TTC549 (cell line): Measurements from ENCODE around the gene ABHD8.
A peak's percentile ranks its signal among the peaks of the same experiment; 100 is the strongest.
"Not testable (repeated sequence)": the region's sequence is repeated elsewhere in the genome, so short reads cannot be mapped to it uniquely, and the experiment has no call there.

Experiments used
- FAIRE-seq: peaks from 2 replicates; lab custom pipeline; 2012; peaks lifted over from hg19 to GRCh38; lab: Jason Lieb, UNC

Gene ABHD8

GRCh38 chr19:17296976-17297375, 6.2 kb downstream of the ABHD8 start:
- no peak for FAIRE-seq

- FAIRE-seq: no peak
These were observed 7.0 kb downstream of the ABHD8 start for GRCh38 chr19:17296273-17296672.

- not testable (repeated sequence) for FAIRE-seq
These were observed 7.7 kb downstream of the ABHD8 start for GRCh38 chr19:17295551-17295950.

GRCh38 chr19:17294051-17294891, 9.0 kb downstream of the ABHD8 start:
- no peak for FAIRE-seq

- no peak for FAIRE-seq
These were observed 9.6 kb downstream of the ABHD8 start for GRCh38 chr19:17293605-17294004.

- FAIRE-seq: peak; percentile 86
These were observed 10.7 kb downstream of the ABHD8 start for GRCh38 chr19:17292301-17293074.

GRCh38 chr19:17289489-17289888, 13.7 kb downstream of the ABHD8 start:
- FAIRE-seq: no peak

- no peak for FAIRE-seq
These were observed 16.5 kb downstream of the ABHD8 start for GRCh38 chr19:17286752-17287151.

GRCh38 chr19:17286263-17286662, 17.0 kb downstream of the ABHD8 start:
- FAIRE-seq: no peak

GRCh38 chr19:17285415-17286135, 17.6 kb downstream of the ABHD8 start:
- FAIRE-seq: no peak

GRCh38 chr19:17283504-17283996, 19.7 kb downstream of the ABHD8 start:
- no peak for FAIRE-seq

GRCh38 chr19:17282488-17283125, 20.6 kb downstream of the ABHD8 start:
- FAIRE-seq: no peak

- FAIRE-seq: no peak
These were observed 21.6 kb downstream of the ABHD8 start, which contains the start of gene ANKLE1 for GRCh38 chr19:17281391-17282304. TSS of gene ANKLE1 (plus strand) at chr19:17281901. CDS start at chr19:17281921, 20 bp downstream.

- no peak for FAIRE-seq
These were observed 23.8 kb downstream of the ABHD8 start for GRCh38 chr19:17279436-17279835.

- no peak for FAIRE-seq
These were observed 27.6 kb downstream of the ABHD8 start for GRCh38 chr19:17275441-17276175.

- FAIRE-seq: not testable (repeated sequence)
These were observed 28.3 kb downstream of the ABHD8 start for GRCh38 chr19:17274892-17275291.

GRCh38 chr19:17268754-17269153, 34.5 kb downstream of the ABHD8 start:
- FAIRE-seq: no peak

GRCh38 chr19:17266975-17267788, 36.0 kb downstream of the ABHD8 start, which contains the start of gene BABAM1:
TSS of gene BABAM1 (plus strand) at chr19:17267443. CDS start at chr19:17268807, 1,364 bp downstream.
- peak; percentile 99 for FAIRE-seq

- no peak for FAIRE-seq
These were observed 36.6 kb downstream of the ABHD8 start for GRCh38 chr19:17266589-17266974.
